B cell (primary cell): Measurements from ENCODE around the gene CD58. TPM values are rescaled to one million over a fixed set of nuclear protein-coding genes. Genes with fewer than 3 reads are reported as not detected.

Experiments
- ATAC-seq: fragments of 200-7000 bp; cut with Tn5 transposase; one replicate; pipeline ENCODE4 v1.10.0; 2021; ENCODE audit warnings: low read depth, mild to moderate bottlenecking, moderate number of reproducible peaks, moderate library complexity
- CTCF ChIA-PET: fragments of 350-600 bp; sonication (Branson Sonifier 250); formaldehyde crosslinking; loops from one replicate; lab custom pipeline; 2021; ENCODE audit warnings: antibody characterized with exemption, inconsistent platforms; lab: Charles Lee
- POLR2A ChIA-PET: fragments of 350-600 bp; sonication (Branson Sonifier 250); formaldehyde crosslinking; loops from one replicate; lab custom pipeline; 2021; ENCODE audit warnings: antibody characterized with exemption; lab: Charles Lee
- DNase-seq: peaks from one replicate; pipeline ENCODE4 v3.0.0; 2013
- H2AFZ ChIP-seq: 2 replicates; pipeline ENCODE4 v1.6.1; 2012; ENCODE audit warnings: mild to moderate bottlenecking, low read depth, low read length; ENCODE audit not compliant: insufficient read depth, poor library complexity, severe bottlenecking
- H3K27ac ChIP-seq, 2 donors: 1 replicate in 1 of 2; 2 replicates in 1 of 2; pipeline ENCODE4 v1.5.1; 2012 to 2013; ENCODE audit warnings: low read length in 2 of 2, mild to moderate bottlenecking in 2 of 2, moderate library complexity in 1 of 2
- H3K27me3 ChIP-seq, 4 experiments: fragments of 200-600 bp in 1 of 4; sonication (generic) in 1 of 4; replicated peaks in 1 of 4; 1 replicate in 2 of 4; 2 replicates in 2 of 4; pipeline versions ENCODE4 v1.6.1 to v1.7.0; 2013 to 2016; ENCODE audit warnings: low read length in 3 of 4, mild to moderate bottlenecking in 2 of 4, mixed read lengths in 1 of 4, moderate library complexity in 1 of 4; ENCODE audit not compliant: insufficient read depth in 4 of 4, control insufficient read depth in 3 of 4; ENCODE audit errors: control extremely low read depth in 1 of 4
- H3K36me3 ChIP-seq, 2 experiments: replicated peaks in 1 of 2; 1 replicate in 1 of 2; 2 replicates in 1 of 2; pipeline versions ENCODE4 v1.6.1 to v1.7.1; 2013; ENCODE audit warnings: low read length in 1 of 2; ENCODE audit not compliant: insufficient read depth in 2 of 2, control insufficient read depth in 1 of 2; ENCODE audit errors: control extremely low read depth in 1 of 2, extremely low read depth in 1 of 2
- H3K4me1 ChIP-seq, 2 donors: fragments of 200-600 bp in 1 of 2; sonication (generic) in 1 of 2; 1 replicate in 1 of 2; 2 replicates in 1 of 2; pipeline versions ENCODE4 v1.5.1 to v1.6.1; 2013 to 2017; ENCODE audit warnings: low read length in 2 of 2; ENCODE audit not compliant: control insufficient read depth in 2 of 2, insufficient read depth in 2 of 2
- H3K4me2 ChIP-seq: replicated peaks from 2 replicates; pipeline ENCODE3; 2012; ENCODE audit warnings: mild to moderate bottlenecking, low read depth, low read length; ENCODE audit not compliant: poor library complexity, severe bottlenecking
- H3K4me3 ChIP-seq, 5 experiments: fragments of 200-600 bp in 1 of 5; sonication (generic) in 1 of 5; 1 replicate in 3 of 5; 2 replicates in 2 of 5; pipeline versions ENCODE4 v1.5.1 to v1.7.0; 2011 to 2016; ENCODE audit warnings: low read length in 4 of 5, mild to moderate bottlenecking in 4 of 5, low read depth in 2 of 5, control low read depth in 1 of 5, moderate library complexity in 1 of 5; ENCODE audit not compliant: insufficient read depth in 1 of 5; ENCODE audit errors: control extremely low read depth in 1 of 5, extremely low read depth in 1 of 5
- H3K79me2 ChIP-seq: fragments of 200-600 bp; sonication (generic); one replicate; pipeline ENCODE4 v1.6.0; 2016; ENCODE audit warnings: low read length; ENCODE audit not compliant: control insufficient read depth, insufficient read depth
- H3K9ac ChIP-seq: fragments of 200-600 bp; sonication (generic); 2 replicates; pipeline ENCODE4 v1.6.1; 2017; ENCODE audit warnings: mild to moderate bottlenecking, low read length, moderate library complexity
- H3K9me3 ChIP-seq, 3 donors: one replicate each; pipeline versions ENCODE4 v1.6.1 to v1.7.1; 2013; ENCODE audit warnings: low read length in 2 of 3; ENCODE audit not compliant: control insufficient read depth in 2 of 3, insufficient read depth in 1 of 3; ENCODE audit errors: control extremely low read depth in 1 of 3
- H4K20me1 ChIP-seq: 2 replicates; pipeline ENCODE4 v1.6.0; 2012; ENCODE audit warnings: mild to moderate bottlenecking, low read length; ENCODE audit not compliant: insufficient read depth, control insufficient read depth, poor library complexity, severe bottlenecking
- H3K27ac Mint-ChIP-seq: one replicate; pipeline ENCODE4 v1.8.0; 2021; ENCODE audit warnings: mixed read lengths
- H3K27me3 Mint-ChIP-seq: one replicate; pipeline ENCODE4 v1.8.0; 2021; ENCODE audit warnings: mixed read lengths
- H3K4me1 Mint-ChIP-seq: one replicate; pipeline ENCODE4 v1.8.0; 2021; ENCODE audit warnings: mixed read lengths
- H3K4me3 Mint-ChIP-seq: one replicate; pipeline ENCODE4 v1.8.0; 2021; ENCODE audit warnings: mixed read lengths
- H3K9me3 Mint-ChIP-seq: one replicate; pipeline ENCODE4 v1.8.0; 2022; ENCODE audit warnings: mixed read lengths; ENCODE audit not compliant: insufficient read depth
- EZH2 ChIP-seq: IDR thresholded peaks from 2 replicates; pipeline ENCODE4 v1.6.1; 2012; ENCODE audit warnings: borderline replicate concordance, low read depth, mild to moderate bottlenecking, moderate library complexity, low read length; ENCODE audit not compliant: insufficient read depth, poor library complexity, severe bottlenecking
- WGBS: methylation state at CpG from one replicate; pipeline ENCODE4 v1.1.5; 2013; ENCODE audit warnings: missing lambda C conversion rate; ENCODE audit not compliant: insufficient coverage; 5-methylcytosine and 5-hydroxymethylcytosine counted together
- intact Hi-C: fragments of 100-400 bp; cut with micrococcal nuclease; formaldehyde crosslinking; loops from one replicate; pipeline ENCODE4 v1.10.0; 2022
- polyA plus RNA-seq: library from polyadenylated mRNA; depleted of rRNA; stranded (reverse); fragments of >200 nt; gene quantifications from 2 replicates; pipeline ENCODE4 v1.2.3, GENCODE V29; 2012
- total RNA-seq, 2 donors: library from RNA; stranded (reverse); fragments of 120-200 nt in 1 of 2; gene quantifications; 1 replicate in 1 of 2; 2 replicates in 1 of 2; pipeline versions ENCODE4 v1.2.3 to v1.2.4, GENCODE V29; 2013 to 2022
- TF ChIP-seq, protein P1 (sequence below): fragments of 200-600 bp; IDR thresholded peaks from one replicate; pipeline ENCODE4 v1.8.0; 2022; ENCODE audit warnings: antibody characterized with exemption, mild to moderate bottlenecking

Gene CD58
- total and polyA plus RNA-seq, 2 donors (not counting 1 experiment from before 2014, with no cell fraction given) = 12.3 to 47.6 TPM

- CTCF ChIA-PET = interaction anchor here (3.8 to 13.9 kb wide), 3 partner anchors 9 to 341 kb away, joined by 36 to 578 read pairs (median 115); no protein-coding TSS in a partner anchor
- no peak for DNase-seq
- Mint-ChIP-seq H3K27me3 (no peaks in the 10 kb centered on the region), H3K4me1 (peaks cover 3% of the 10 kb centered on the region), H3K27ac (no peak overlapping the region), H3K4me3 (no peak overlapping the region), H3K9me3 (no peaks in the 10 kb centered on the region)
- POLR2A ChIA-PET = no interaction called here
- Histone ChIP-seq H3K27ac (no peak overlapping the region), H2AFZ (no peak overlapping the region), H3K27me3 (no peaks in the 10 kb centered on the region), H3K4me1 (peaks cover 0 to 3% of the 10 kb centered on the region in 2 donors), H3K9ac (no peak overlapping the region), H3K79me2 (no peaks in the 10 kb centered on the region), H3K36me3 (no peaks in the 10 kb centered on the region), H3K4me3 (no peak overlapping the region), H3K9me3 (no peaks in the 10 kb centered on the region), H4K20me1 (no peaks in the 10 kb centered on the region), H3K4me2 (no peak overlapping the region)
- TF ChIP-seq, protein P1, sequence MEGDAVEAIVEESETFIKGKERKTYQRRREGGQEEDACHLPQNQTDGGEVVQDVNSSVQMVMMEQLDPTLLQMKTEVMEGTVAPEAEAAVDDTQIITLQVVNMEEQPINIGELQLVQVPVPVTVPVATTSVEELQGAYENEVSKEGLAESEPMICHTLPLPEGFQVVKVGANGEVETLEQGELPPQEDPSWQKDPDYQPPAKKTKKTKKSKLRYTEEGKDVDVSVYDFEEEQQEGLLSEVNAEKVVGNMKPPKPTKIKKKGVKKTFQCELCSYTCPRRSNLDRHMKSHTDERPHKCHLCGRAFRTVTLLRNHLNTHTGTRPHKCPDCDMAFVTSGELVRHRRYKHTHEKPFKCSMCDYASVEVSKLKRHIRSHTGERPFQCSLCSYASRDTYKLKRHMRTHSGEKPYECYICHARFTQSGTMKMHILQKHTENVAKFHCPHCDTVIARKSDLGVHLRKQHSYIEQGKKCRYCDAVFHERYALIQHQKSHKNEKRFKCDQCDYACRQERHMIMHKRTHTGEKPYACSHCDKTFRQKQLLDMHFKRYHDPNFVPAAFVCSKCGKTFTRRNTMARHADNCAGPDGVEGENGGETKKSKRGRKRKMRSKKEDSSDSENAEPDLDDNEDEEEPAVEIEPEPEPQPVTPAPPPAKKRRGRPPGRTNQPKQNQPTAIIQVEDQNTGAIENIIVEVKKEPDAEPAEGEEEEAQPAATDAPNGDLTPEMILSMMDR = no peak
- TF ChIP-seq EZH2 = no peak
- WGBS = 100% methylated on average over 1 of the region's 1 CpG
- intact Hi-C loops = no loop called here
- ATAC-seq = no peak
Measured at GRCh38 chr1:116487583-116487982, 83.2 kb downstream of the CD58 start.

DNA sequence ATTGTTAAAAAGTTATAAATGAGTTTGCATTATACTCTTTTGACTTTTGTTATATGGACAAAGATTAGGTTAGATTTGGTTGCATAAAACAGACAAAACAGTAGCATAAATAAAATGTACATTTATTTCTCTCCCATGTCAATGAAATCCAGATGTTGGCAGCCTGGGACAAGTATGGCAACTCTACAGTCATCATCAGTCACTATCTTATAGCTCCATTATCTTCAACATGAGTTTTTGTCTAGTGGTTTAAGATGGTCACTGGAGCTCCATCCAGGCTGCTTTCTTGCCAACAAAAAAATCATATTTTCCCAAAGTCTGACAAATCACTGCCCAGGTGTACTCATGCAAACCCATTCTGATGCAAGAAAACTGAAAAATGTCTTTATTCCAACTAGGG is 83.8 kb downstream of the CD58 start:
- no peak overlapping the region for H3K4me2 ChIP-seq
- H3K4me1 Mint-ChIP-seq = peaks cover 3% of the 10 kb centered on the region
- intact Hi-C loops = no loop called here

More for the DNA sequence above, 83.8 kb downstream of the CD58 start:
- no peak overlapping the region for H2AFZ ChIP-seq
- Mint-ChIP-seq H3K27me3 (no peaks in the 10 kb centered on the region), H3K4me3 (no peak overlapping the region), H3K27ac (no peak overlapping the region), H3K9me3 (no peaks in the 10 kb centered on the region)
- ATAC-seq (no peak), DNase-seq (no peak)
- H3K27me3 ChIP-seq = no peaks in the 10 kb centered on the region
- CTCF ChIA-PET = interaction anchor here (2.8 to 13.9 kb wide), 4 partner anchors 9 to 341 kb away, joined by 15 to 578 read pairs (median 76); no protein-coding TSS in a partner anchor
- TF ChIP-seq, protein P1 = no peak
- no peak overlapping the region for H3K4me3 ChIP-seq
- H3K36me3 ChIP-seq = no peaks in the 10 kb centered on the region
- no peaks in the 10 kb centered on the region for H3K9me3 ChIP-seq
- no peaks in the 10 kb centered on the region for H3K79me2 ChIP-seq
- POLR2A ChIA-PET = interaction anchor here (0.7 kb wide), 1 partner anchor 44 kb away, joined by 3 read pairs; no protein-coding TSS in a partner anchor
- H3K27ac ChIP-seq = no peak overlapping the region
- H3K4me1 ChIP-seq = peaks cover 0 to 3% of the 10 kb centered on the region in 2 donors
- H4K20me1 ChIP-seq = no peaks in the 10 kb centered on the region
- no peak overlapping the region for H3K9ac ChIP-seq
